WTC11 (cell line): Measurements from ENCODE around the gene GALNTL6. TPM values are rescaled to one million over a fixed set of nuclear protein-coding genes. Genes with fewer than 3 reads are reported as not detected.

Experiments
- ATAC-seq: fragments of 200-7000 bp; cut with Tn5 transposase; 2 replicates; pipeline ENCODE4 v1.10.0; 2021; ENCODE audit warnings: mild to moderate bottlenecking, moderate library complexity
- CTCF ChIA-PET: fragments of 300-600 bp; sonication (Branson Sonifier 250); formaldehyde crosslinking; loops from one replicate; lab custom pipeline; 2021; ENCODE audit warnings: antibody characterized with exemption; lab: Charles Lee
- POLR2A ChIA-PET: fragments of 350-600 bp; sonication (Branson Sonifier 250); formaldehyde crosslinking; loops from one replicate; lab custom pipeline; 2021; ENCODE audit warnings: antibody characterized with exemption; lab: Charles Lee
- DNase-seq: peaks from one replicate; pipeline ENCODE4 v3.0.0; 2021; ENCODE audit warnings: low spot score
- H3K27ac Mint-ChIP-seq: 2 replicates; pipeline ENCODE4 v1.8.0; 2021; ENCODE audit warnings: mixed read lengths
- H3K27me3 Mint-ChIP-seq: 2 replicates; pipeline ENCODE4 v1.8.0; 2021; ENCODE audit warnings: low read depth, mild to moderate bottlenecking, moderate library complexity, mixed read lengths
- H3K36me3 Mint-ChIP-seq: 2 replicates; pipeline ENCODE4 v1.8.0; 2021; ENCODE audit warnings: mixed read lengths
- H3K4me1 Mint-ChIP-seq: 2 replicates; pipeline ENCODE4 v1.8.0; 2022; ENCODE audit warnings: mixed read lengths
- H3K4me3 Mint-ChIP-seq: 2 replicates; pipeline ENCODE4 v1.8.0; 2021; ENCODE audit warnings: mild to moderate bottlenecking, moderate library complexity, mixed read lengths
- H3K9me3 Mint-ChIP-seq: 2 replicates; pipeline ENCODE4 v1.8.0; 2021; ENCODE audit warnings: mixed read lengths
- ATF1 ChIP-seq: sonication (generic); formaldehyde crosslinking; IDR thresholded peaks from 2 replicates; pipeline ENCODE4 v1.8.1; 2023; ENCODE audit warnings: mild to moderate bottlenecking, moderate library complexity, missing genetic modification reagents
- CREM ChIP-seq: sonication (generic); formaldehyde crosslinking; IDR thresholded peaks from 2 replicates; pipeline ENCODE4 v1.8.1; 2022; ENCODE audit warnings: mild to moderate bottlenecking, missing genetic modification reagents, moderate library complexity
- ETV6 ChIP-seq: sonication (generic); formaldehyde crosslinking; IDR thresholded peaks from 2 replicates; pipeline ENCODE4 v1.8.1; 2022; ENCODE audit warnings: mild to moderate bottlenecking, missing genetic modification reagents
- FOXP1 ChIP-seq: sonication (generic); formaldehyde crosslinking; IDR thresholded peaks from 2 replicates; pipeline ENCODE4 v1.8.0; 2022; ENCODE audit warnings: missing genetic modification reagents, mild to moderate bottlenecking, moderate library complexity, borderline replicate concordance
- HMGA2 ChIP-seq: fragments of 250-450 bp; sonication (Bioruptor Pico); IDR thresholded peaks from 2 replicates; pipeline ENCODE4 v1.4.0; 2021; ENCODE audit warnings: mild to moderate bottlenecking, moderate library complexity
- IRF2 ChIP-seq: sonication (generic); formaldehyde crosslinking; IDR thresholded peaks from 2 replicates; pipeline ENCODE4 v1.8.0; 2022; ENCODE audit warnings: low read depth, missing genetic modification reagents, borderline replicate concordance
- MXD4 ChIP-seq: fragments of 250-450 bp; sonication (Bioruptor Pico); IDR thresholded peaks from 2 replicates; pipeline ENCODE4 v1.8.0; 2021; ENCODE audit warnings: mild to moderate bottlenecking, moderate library complexity, borderline replicate concordance
- NFYB ChIP-seq: sonication (generic); formaldehyde crosslinking; conservative IDR thresholded peaks from 2 replicates; pipeline ENCODE4 v1.8.0; 2022; ENCODE audit warnings: low read depth, missing genetic modification reagents
- NR3C1 ChIP-seq: sonication (generic); formaldehyde crosslinking; conservative IDR thresholded peaks from 2 replicates; pipeline ENCODE4 v1.8.1; 2023; ENCODE audit warnings: low read depth, mild to moderate bottlenecking, missing genetic modification reagents
- PRRX2 ChIP-seq: fragments of 250-450 bp; sonication (Bioruptor Pico); IDR thresholded peaks from 2 replicates; pipeline ENCODE4 v1.8.0; 2021; ENCODE audit warnings: mild to moderate bottlenecking
- RORB ChIP-seq: fragments of 250-450 bp; sonication (Bioruptor Pico); IDR thresholded peaks from 2 replicates; pipeline ENCODE4 v1.9.0; 2021; ENCODE audit warnings: mild to moderate bottlenecking
- SMAD4 ChIP-seq: sonication (generic); formaldehyde crosslinking; IDR thresholded peaks from 2 replicates; pipeline ENCODE4 v1.8.0; 2022; ENCODE audit warnings: mild to moderate bottlenecking, missing genetic modification reagents
- TEAD4 ChIP-seq: sonication (generic); formaldehyde crosslinking; IDR thresholded peaks from 2 replicates; pipeline ENCODE4 v1.8.0; 2022; ENCODE audit warnings: mild to moderate bottlenecking, missing genetic modification reagents
- TP53 ChIP-seq: sonication (generic); formaldehyde crosslinking; IDR thresholded peaks from 2 replicates; pipeline ENCODE4 v1.8.1; 2023; ENCODE audit warnings: mild to moderate bottlenecking, missing genetic modification reagents
- ZNF232 ChIP-seq: sonication (generic); formaldehyde crosslinking; IDR thresholded peaks from 2 replicates; pipeline ENCODE4 v1.8.0; 2022; ENCODE audit warnings: mild to moderate bottlenecking, missing genetic modification reagents
- ZNF396 ChIP-seq: fragments of 250-450 bp; sonication (Bioruptor Pico); IDR thresholded peaks from 2 replicates; pipeline ENCODE4 v1.8.0; 2021; ENCODE audit warnings: mild to moderate bottlenecking, moderate library complexity, borderline replicate concordance
- ZNF416 ChIP-seq: fragments of 250-450 bp; sonication (Bioruptor Pico); IDR thresholded peaks from 2 replicates; pipeline ENCODE4 v1.9.0; 2021; ENCODE audit warnings: mild to moderate bottlenecking, inconsistent platforms
- ZNF671 ChIP-seq: fragments of 250-450 bp; sonication (Bioruptor Pico); IDR thresholded peaks from 2 replicates; pipeline ENCODE4 v1.8.0; 2021; ENCODE audit warnings: mild to moderate bottlenecking
- total RNA-seq: library from RNA; stranded (reverse); gene quantifications from 3 replicates; pipeline ENCODE4 v1.2.3, GENCODE V29; 2021
- TF ChIP-seq, protein P1 (sequence below): sonication (generic); formaldehyde crosslinking; IDR thresholded peaks from 2 replicates; pipeline ENCODE4 v1.8.1; 2023; ENCODE audit warnings: mild to moderate bottlenecking, missing genetic modification reagents
- TF ChIP-seq, protein P2 (sequence below): sonication (generic); formaldehyde crosslinking; IDR thresholded peaks from 2 replicates; pipeline ENCODE4 v1.8.1; 2022; ENCODE audit warnings: low read depth, mild to moderate bottlenecking, moderate library complexity, missing genetic modification reagents, borderline replicate concordance
- TF ChIP-seq, protein P3 (sequence below): sonication (generic); formaldehyde crosslinking; IDR thresholded peaks from 2 replicates; pipeline ENCODE4 v1.8.1; 2023; ENCODE audit warnings: mild to moderate bottlenecking, missing genetic modification reagents, borderline replicate concordance
- TF ChIP-seq, protein P4 (sequence below): sonication (generic); formaldehyde crosslinking; IDR thresholded peaks from 2 replicates; pipeline ENCODE4 v1.8.1; 2023; ENCODE audit warnings: mild to moderate bottlenecking, missing genetic modification reagents
- TF ChIP-seq, protein P5 (sequence below): sonication (generic); formaldehyde crosslinking; IDR thresholded peaks from 2 replicates; pipeline ENCODE4 v1.8.0; 2022; ENCODE audit warnings: mild to moderate bottlenecking, missing genetic modification reagents
- TF ChIP-seq, protein P6 (sequence below): fragments of 250-450 bp; sonication (Bioruptor Pico); IDR thresholded peaks from 2 replicates; pipeline ENCODE4 v1.9.0; 2021; ENCODE audit warnings: mild to moderate bottlenecking

The GALNTL6 gene
- total RNA-seq, 1 experiment from 2014 or later: 0.24 TPM

DNA sequence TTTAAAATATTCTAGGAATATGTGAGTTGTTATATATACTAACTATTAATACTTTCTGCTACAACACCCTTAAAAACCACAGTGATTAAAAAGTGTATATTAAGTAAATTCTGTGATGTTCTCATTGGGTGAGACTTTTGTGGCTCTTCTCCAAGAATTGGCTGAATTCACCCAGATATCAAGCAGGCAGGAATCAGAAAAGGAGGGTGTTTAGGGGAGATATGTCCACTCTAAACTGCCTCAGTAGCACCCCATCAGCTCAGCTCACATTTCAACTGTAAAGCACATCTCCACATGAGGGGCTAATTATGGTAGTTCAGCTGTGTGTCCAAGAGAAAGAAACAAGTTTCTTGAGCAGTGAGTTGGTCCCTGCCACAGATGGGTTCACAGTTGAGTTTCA, 165.0 kb downstream of the GALNTL6 start (continued):
- TF ChIP-seq, protein P1, sequence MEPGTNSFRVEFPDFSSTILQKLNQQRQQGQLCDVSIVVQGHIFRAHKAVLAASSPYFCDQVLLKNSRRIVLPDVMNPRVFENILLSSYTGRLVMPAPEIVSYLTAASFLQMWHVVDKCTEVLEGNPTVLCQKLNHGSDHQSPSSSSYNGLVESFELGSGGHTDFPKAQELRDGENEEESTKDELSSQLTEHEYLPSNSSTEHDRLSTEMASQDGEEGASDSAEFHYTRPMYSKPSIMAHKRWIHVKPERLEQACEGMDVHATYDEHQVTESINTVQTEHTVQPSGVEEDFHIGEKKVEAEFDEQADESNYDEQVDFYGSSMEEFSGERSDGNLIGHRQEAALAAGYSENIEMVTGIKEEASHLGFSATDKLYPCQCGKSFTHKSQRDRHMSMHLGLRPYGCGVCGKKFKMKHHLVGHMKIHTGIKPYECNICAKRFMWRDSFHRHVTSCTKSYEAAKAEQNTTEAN (CRISPR knock-in tag): no peak
- TF ChIP-seq SMAD4 (CRISPR knock-in tag) (no peak), HMGA2 (CRISPR knock-in tag) (no peak)

DNA sequence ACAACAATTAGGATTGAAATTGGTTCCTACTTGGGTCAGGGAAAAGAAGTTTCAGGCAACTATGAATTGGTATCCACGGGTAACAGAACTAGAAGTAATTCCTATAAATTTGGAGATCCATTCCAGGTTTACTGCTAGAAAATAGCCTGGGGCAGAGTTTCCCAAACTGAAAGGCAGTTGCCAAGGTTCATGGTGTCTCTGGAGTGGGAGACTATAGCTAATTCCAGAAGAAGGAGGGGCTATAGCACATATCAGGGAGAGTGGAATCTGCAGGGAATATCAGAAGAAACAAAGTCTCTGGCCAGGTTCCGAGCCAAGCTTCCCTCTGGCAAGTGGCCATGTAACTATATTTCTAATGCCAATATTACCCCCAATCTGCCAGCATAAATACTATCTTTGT, 166.3 kb downstream of the GALNTL6 start:
- no peak overlapping the region for H3K4me3 Mint-ChIP-seq
- ATAC-seq: peak; percentile 51
- POLR2A ChIA-PET: no interaction called here
- H3K36me3 Mint-ChIP-seq: no peaks in the 10 kb centered on the region
- no peak for DNase-seq
- no peak overlapping the region for H3K27ac Mint-ChIP-seq
- no peaks in the 10 kb centered on the region for H3K27me3 Mint-ChIP-seq
- TF ChIP-seq ZNF671 (CRISPR knock-in tag) (no peak), NR3C1 (no peak), TEAD4 (no peak), ETV6 (CRISPR knock-in tag) (no peak), ZNF232 (CRISPR knock-in tag) (no peak), IRF2 (no peak), ATF1 (CRISPR knock-in tag) (no peak), RORB (CRISPR knock-in tag) (no peak), PRRX2 (no peak), ZNF416 (CRISPR knock-in tag) (no peak)
- TF ChIP-seq, protein P2, sequence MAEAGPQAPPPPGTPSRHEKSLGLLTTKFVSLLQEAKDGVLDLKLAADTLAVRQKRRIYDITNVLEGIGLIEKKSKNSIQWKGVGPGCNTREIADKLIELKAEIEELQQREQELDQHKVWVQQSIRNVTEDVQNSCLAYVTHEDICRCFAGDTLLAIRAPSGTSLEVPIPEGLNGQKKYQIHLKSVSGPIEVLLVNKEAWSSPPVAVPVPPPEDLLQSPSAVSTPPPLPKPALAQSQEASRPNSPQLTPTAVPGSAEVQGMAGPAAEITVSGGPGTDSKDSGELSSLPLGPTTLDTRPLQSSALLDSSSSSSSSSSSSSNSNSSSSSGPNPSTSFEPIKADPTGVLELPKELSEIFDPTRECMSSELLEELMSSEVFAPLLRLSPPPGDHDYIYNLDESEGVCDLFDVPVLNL: no peak
- TF ChIP-seq, protein P3, sequence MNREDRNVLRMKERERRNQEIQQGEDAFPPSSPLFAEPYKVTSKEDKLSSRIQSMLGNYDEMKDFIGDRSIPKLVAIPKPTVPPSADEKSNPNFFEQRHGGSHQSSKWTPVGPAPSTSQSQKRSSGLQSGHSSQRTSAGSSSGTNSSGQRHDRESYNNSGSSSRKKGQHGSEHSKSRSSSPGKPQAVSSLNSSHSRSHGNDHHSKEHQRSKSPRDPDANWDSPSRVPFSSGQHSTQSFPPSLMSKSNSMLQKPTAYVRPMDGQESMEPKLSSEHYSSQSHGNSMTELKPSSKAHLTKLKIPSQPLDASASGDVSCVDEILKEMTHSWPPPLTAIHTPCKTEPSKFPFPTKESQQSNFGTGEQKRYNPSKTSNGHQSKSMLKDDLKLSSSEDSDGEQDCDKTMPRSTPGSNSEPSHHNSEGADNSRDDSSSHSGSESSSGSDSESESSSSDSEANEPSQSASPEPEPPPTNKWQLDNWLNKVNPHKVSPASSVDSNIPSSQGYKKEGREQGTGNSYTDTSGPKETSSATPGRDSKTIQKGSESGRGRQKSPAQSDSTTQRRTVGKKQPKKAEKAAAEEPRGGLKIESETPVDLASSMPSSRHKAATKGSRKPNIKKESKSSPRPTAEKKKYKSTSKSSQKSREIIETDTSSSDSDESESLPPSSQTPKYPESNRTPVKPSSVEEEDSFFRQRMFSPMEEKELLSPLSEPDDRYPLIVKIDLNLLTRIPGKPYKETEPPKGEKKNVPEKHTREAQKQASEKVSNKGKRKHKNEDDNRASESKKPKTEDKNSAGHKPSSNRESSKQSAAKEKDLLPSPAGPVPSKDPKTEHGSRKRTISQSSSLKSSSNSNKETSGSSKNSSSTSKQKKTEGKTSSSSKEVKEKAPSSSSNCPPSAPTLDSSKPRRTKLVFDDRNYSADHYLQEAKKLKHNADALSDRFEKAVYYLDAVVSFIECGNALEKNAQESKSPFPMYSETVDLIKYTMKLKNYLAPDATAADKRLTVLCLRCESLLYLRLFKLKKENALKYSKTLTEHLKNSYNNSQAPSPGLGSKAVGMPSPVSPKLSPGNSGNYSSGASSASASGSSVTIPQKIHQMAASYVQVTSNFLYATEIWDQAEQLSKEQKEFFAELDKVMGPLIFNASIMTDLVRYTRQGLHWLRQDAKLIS (CRISPR knock-in tag): no peak
- TF ChIP-seq, protein P4, sequence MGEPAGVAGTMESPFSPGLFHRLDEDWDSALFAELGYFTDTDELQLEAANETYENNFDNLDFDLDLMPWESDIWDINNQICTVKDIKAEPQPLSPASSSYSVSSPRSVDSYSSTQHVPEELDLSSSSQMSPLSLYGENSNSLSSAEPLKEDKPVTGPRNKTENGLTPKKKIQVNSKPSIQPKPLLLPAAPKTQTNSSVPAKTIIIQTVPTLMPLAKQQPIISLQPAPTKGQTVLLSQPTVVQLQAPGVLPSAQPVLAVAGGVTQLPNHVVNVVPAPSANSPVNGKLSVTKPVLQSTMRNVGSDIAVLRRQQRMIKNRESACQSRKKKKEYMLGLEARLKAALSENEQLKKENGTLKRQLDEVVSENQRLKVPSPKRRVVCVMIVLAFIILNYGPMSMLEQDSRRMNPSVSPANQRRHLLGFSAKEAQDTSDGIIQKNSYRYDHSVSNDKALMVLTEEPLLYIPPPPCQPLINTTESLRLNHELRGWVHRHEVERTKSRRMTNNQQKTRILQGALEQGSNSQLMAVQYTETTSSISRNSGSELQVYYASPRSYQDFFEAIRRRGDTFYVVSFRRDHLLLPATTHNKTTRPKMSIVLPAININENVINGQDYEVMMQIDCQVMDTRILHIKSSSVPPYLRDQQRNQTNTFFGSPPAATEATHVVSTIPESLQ (CRISPR knock-in tag): no peak
- TF ChIP-seq, protein P1 (CRISPR knock-in tag): no peak
- 0 out of 2 replicates have a peak, but pooled peaks cover 3% of the 10 kb centered on the region for H3K9me3 Mint-ChIP-seq
- CTCF ChIA-PET: interaction anchor here (0.6 kb wide), 1 partner anchor 55 kb away, joined by 3 read pairs; no protein-coding TSS in a partner anchor
- H3K4me1 Mint-ChIP-seq: peaks cover 14% of the 10 kb centered on the region

DNA sequence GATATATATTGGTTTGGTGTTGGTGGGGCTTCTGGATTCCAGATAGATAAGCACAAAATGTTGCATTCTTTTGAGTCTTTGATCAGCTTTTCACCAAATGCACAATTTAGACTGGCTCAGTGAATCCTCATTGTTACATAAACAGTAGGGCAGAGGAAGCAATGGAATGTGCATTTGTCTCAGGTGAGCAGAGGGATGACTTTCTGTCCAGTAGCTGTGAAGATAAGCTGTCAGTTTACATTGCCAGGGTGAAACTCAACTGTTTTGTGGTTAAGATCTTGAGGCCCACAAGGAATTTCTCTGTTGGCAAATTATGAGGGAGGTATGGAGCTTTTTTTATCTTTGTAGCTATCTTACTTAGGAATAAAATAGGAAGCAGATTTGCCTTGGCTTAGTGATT, 168.0 kb downstream of the GALNTL6 start:
- Mint-ChIP-seq H3K4me1 (peaks cover 17% of the 10 kb centered on the region), H3K4me3 (no peak overlapping the region), H3K36me3 (no peaks in the 10 kb centered on the region), H3K27ac (no peak overlapping the region), H3K27me3 (no peaks in the 10 kb centered on the region), H3K9me3 (0 out of 2 replicates have a peak, but pooled peaks cover 3% of the 10 kb centered on the region)
- CTCF ChIA-PET: no interaction called here
- TF ChIP-seq ZNF396 (CRISPR knock-in tag): no peak
- no peak for TF ChIP-seq FOXP1 (CRISPR knock-in tag)
- TF ChIP-seq, protein P5, sequence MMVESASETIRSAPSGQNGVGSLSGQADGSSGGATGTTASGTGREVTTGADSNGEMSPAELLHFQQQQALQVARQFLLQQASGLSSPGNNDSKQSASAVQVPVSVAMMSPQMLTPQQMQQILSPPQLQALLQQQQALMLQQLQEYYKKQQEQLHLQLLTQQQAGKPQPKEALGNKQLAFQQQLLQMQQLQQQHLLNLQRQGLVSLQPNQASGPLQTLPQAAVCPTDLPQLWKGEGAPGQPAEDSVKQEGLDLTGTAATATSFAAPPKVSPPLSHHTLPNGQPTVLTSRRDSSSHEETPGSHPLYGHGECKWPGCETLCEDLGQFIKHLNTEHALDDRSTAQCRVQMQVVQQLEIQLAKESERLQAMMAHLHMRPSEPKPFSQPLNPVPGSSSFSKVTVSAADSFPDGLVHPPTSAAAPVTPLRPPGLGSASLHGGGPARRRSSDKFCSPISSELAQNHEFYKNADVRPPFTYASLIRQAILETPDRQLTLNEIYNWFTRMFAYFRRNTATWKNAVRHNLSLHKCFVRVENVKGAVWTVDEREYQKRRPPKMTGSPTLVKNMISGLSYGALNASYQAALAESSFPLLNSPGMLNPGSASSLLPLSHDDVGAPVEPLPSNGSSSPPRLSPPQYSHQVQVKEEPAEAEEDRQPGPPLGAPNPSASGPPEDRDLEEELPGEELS (CRISPR knock-in tag): no peak
- no peak for TF ChIP-seq CREM (CRISPR knock-in tag)
- TF ChIP-seq TP53: no peak
- TF ChIP-seq MXD4 (CRISPR knock-in tag): no peak
- no peak for TF ChIP-seq NFYB (CRISPR knock-in tag)
- TF ChIP-seq, protein P6, sequence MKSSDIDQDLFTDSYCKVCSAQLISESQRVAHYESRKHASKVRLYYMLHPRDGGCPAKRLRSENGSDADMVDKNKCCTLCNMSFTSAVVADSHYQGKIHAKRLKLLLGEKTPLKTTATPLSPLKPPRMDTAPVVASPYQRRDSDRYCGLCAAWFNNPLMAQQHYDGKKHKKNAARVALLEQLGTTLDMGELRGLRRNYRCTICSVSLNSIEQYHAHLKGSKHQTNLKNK (CRISPR knock-in tag): no peak
- DNase-seq (no peak), ATAC-seq (no peak)
- POLR2A ChIA-PET: no interaction called here
